ENCODE measurements around the gene YAF2. TPM values are rescaled to one million over a fixed set of nuclear protein-coding genes. Genes with fewer than 3 reads are reported as not detected.

YAF2 gene, protein sequence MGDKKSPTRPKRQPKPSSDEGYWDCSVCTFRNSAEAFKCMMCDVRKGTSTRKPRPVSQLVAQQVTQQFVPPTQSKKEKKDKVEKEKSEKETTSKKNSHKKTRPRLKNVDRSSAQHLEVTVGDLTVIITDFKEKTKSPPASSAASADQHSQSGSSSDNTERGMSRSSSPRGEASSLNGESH
- 100 to 1,000 TPM in 1 of 10 donors, 10 to 100 TPM in 9; 61.9 to 129 (median 90.5) TPM for total RNA-seq
- polyA plus RNA-seq: 10 to 100 TPM; 26.9 to 41.7 TPM
- long read RNA-seq, donor 1, transcript YAF2-203 (4 exons, 2,076 nt): major isoform, 11 of 34 reads
- long read RNA-seq, donor 1, partial matches to known transcripts: 10 of 34 reads
- long read RNA-seq, donor 1, other reads (novel, unspliced or antisense): 12 of 34 reads
- long read RNA-seq, donor 2, transcript YAF2-203 (4 exons, 2,076 nt): major isoform, 22 of 41 reads
- long read RNA-seq, donor 2, partial matches to known transcripts: 5 of 41 reads
- long read RNA-seq, donor 2, other reads (novel, unspliced or antisense): 12 of 41 reads
- long read RNA-seq, donor 3, full-length matches to known transcripts: 10 of 41 reads
- long read RNA-seq, donor 3, partial matches to known transcripts: 9 of 41 reads
- long read RNA-seq, donor 3, other reads (novel, unspliced or antisense): 22 of 41 reads

DNA sequence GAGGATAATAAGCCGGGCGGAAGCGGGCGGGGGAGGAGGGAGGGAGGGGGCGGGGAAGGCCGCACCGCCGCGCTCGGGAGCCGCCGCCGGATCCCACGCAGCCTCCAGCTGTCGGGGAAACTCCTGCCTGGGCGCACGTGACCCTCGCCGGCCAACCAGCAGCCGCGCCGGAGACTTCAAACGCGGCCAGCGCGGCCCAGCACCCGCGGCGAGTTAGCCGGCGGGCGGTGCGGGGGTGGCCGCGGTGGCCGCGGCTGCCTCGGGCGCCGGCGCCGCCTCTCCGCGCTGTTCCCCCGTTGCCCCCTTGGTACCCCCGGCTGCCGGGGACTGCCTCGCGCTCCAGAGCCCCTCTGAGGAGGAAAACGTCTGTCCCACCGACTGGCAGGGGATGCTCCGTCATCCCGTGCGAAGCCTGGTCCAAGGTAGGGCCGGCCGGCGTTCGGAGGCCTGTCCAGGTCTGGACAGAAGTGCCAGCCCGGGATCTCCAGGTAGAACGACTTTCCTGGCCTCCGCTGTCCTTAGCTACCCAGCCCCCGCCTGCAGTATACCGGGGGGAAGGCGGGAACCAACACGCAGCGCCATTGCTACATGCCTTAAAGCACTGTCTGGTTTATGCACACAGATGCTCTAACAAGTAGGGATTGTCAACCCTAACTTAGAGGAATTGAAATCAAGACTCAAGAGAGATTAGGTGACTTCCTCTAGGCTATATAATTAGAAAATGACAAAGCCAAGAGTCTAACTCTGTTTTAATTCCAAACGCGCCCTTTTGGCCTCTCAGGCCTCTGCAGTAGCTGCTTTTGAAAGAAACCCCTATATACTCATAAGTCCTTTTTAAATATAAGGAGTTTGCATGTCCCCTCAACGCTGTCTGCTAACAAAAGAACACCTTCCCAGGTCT, at the start of gene YAF2:
Gene YAF2, minus strand, starts transcription at position 9 of the 901 bp plus-strand sequence. CDS start 68 bp downstream, outside the sequence.
- Histone ChIP-seq H3K27me3 (no peaks in the 10 kb centered on the region), H3K27ac (peak within 1 kb of the TSS; percentile 88 to 99 (median 94)), H3K4me3 (peak within 1 kb of the TSS; percentile 67 to 92 (median 78)), H3K4me1 (peaks cover 0 to 47% (median 39%) of the 10 kb centered on the region in 9 donors), H3K9me3 (no peaks in the 10 kb centered on the region), H3K36me3 (peaks cover 0 to 21% (median 0%) of the 10 kb centered on the region in 9 donors)
- 3 to 4% methylated on average over 47 to 69 of the region's 69 CpGs for WGBS, 2 donors
- intact Hi-C loops (cut with DNase I): loop anchor here in 8 of 10 donors (5.0 to 10.0 kb wide), 7 partner anchors 84 to 336 kb away; partner anchors contain the start of genes PPHLN1 (in 4 of the 8), ZCRB1 (in 4 of the 8) and GXYLT1 (in 3 of the 8)
- peak; percentile 90 to 96 (median 94) for ATAC-seq
- TF ChIP-seq, protein P1, sequence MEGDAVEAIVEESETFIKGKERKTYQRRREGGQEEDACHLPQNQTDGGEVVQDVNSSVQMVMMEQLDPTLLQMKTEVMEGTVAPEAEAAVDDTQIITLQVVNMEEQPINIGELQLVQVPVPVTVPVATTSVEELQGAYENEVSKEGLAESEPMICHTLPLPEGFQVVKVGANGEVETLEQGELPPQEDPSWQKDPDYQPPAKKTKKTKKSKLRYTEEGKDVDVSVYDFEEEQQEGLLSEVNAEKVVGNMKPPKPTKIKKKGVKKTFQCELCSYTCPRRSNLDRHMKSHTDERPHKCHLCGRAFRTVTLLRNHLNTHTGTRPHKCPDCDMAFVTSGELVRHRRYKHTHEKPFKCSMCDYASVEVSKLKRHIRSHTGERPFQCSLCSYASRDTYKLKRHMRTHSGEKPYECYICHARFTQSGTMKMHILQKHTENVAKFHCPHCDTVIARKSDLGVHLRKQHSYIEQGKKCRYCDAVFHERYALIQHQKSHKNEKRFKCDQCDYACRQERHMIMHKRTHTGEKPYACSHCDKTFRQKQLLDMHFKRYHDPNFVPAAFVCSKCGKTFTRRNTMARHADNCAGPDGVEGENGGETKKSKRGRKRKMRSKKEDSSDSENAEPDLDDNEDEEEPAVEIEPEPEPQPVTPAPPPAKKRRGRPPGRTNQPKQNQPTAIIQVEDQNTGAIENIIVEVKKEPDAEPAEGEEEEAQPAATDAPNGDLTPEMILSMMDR (IDR thresholded peaks at IDR 0.05): no peak
- peak; percentile 90 to 92 for DNase-seq

DNA sequence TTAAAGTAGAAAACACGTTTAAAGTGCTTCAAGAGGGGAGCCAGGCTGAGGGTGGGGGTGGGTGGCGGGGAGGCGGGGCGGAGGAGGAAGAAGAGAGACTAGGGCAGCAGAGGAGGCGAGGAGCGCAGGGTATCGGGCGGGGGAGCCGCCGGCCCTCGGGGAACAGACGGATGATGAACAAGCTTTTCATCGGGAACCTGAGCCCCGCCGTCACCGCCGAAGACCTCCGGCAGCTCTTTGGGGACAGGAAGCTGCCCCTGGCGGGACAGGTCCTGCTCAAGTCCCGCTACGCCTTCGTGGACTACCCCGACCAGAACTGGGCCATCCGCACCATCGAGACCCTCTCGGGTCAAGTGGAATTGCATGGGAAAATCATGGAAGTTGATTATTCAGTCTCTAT, 48.7 kb upstream of the YAF2 start:
- WGBS, 2 donors: 86 to 90% methylated on average over 26 of the region's 26 CpGs
- TF ChIP-seq, protein P1 (IDR thresholded peaks at IDR 0.05): no peak
- peaks cover 0 to 4% (median 0%) of the 10 kb centered on the region in 7 donors for H3K27me3 ChIP-seq
- H3K4me1 ChIP-seq: peaks cover 0 to 5% (median 0%) of the 10 kb centered on the region in 9 donors
- intact Hi-C loops (cut with DNase I): no loop called here
- H3K36me3 ChIP-seq: no peaks in the 10 kb centered on the region
- no peak for ATAC-seq
- no peaks in the 10 kb centered on the region for H3K9me3 ChIP-seq
- no peak overlapping the region for H3K4me3 ChIP-seq
- H3K27ac ChIP-seq: no peak overlapping the region
- DNase-seq: no peak

DNA sequence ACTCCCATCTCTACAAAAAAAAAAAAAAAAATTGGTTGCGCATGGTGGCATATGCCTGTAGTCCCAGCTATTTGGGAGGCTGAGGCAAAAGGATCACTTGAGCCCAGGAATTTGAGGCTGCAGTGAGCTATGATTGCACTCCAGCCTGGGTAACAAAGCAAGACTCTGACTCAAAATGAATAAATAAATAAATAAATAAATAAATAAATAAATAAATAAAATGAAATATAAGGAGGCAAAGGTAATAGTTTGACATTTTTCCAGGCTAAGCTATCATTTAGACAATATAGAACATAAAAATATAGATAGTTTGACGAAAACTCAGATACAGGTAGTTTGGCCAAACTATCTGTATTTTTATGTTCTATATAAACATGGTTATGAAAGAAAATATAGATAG, 47.4 kb upstream of the YAF2 start:
- H3K36me3 ChIP-seq: no peaks in the 10 kb centered on the region
- no peak overlapping the region for H3K27ac ChIP-seq
- no peaks in the 10 kb centered on the region for H3K9me3 ChIP-seq
- H3K4me1 ChIP-seq: peaks cover 0 to 5% (median 0%) of the 10 kb centered on the region in 9 donors
- TF ChIP-seq, protein P1 (IDR thresholded peaks at IDR 0.05): no peak
- DNase-seq: no peak
- intact Hi-C loops (cut with DNase I): no loop called here
- H3K27me3 ChIP-seq: peaks cover 0 to 4% (median 0%) of the 10 kb centered on the region in 7 donors
- ATAC-seq: no peak
- 95 to 100% methylated on average over 2 of the region's 2 CpGs for WGBS, 2 donors
- no peak overlapping the region for H3K4me3 ChIP-seq
